A549 (cell line): ENCODE data around the gene ALPG. TPM values are rescaled to one million over a fixed set of nuclear protein-coding genes. Genes with fewer than 3 reads are reported as not detected.

ENCODE experiments used
- ATAC-seq, 2 experiments: fragments of 200-7000 bp in 1 of 2; fragments of >200 bp in 1 of 2; cut with Nextera tagmentation in 1 of 2; cut with Tn5 transposase in 1 of 2; 3 replicates each; pipeline versions ENCODE4 v1.8.0 to v1.9.1; 2018 to 2020; ENCODE audit warnings: mild to moderate bottlenecking in 1 of 2, moderate library complexity in 1 of 2
- CTCF ChIA-PET: fragments of 300-600 bp; sonication (Branson Sonifier 250); formaldehyde crosslinking; extraction: SDS; loops from one replicate; lab custom pipeline; 2021; ENCODE audit warnings: antibody characterized with exemption, inconsistent platforms; lab: Yijun Ruan, JAX
- POLR2A ChIA-PET: fragments of 350-600 bp; formaldehyde crosslinking; extraction: SDS; loops from one replicate; lab custom pipeline; 2021; ENCODE audit warnings: antibody characterized with exemption, inconsistent platforms; lab: Yijun Ruan, JAX
- DNase-seq, 2 experiments: peaks; one replicate each; pipeline versions ENCODE4 v3.0.0 to v3.0.0-alpha.2; 2011 to 2016; ENCODE audit warnings: low read depth in 1 of 2, low spot score in 1 of 2
- FAIRE-seq: peaks from 2 replicates; lab custom pipeline; 2011; peaks lifted over from hg19 to GRCh38; lab: Jason Lieb, UNC
- H3K27ac ChIP-seq, 2 experiments: fragments of >200 bp; sonication (Bioruptor Twin); formaldehyde crosslinking; 3 replicates each; pipeline ENCODE4 v1.5.1; 2016 to 2017
- H3K4me1 ChIP-seq: fragments of >200 bp; sonication (Bioruptor Twin); formaldehyde crosslinking; 3 replicates; pipeline ENCODE4 v1.6.1; 2016
- H3K4me2 ChIP-seq: fragments of >200 bp; sonication (Bioruptor Twin); formaldehyde crosslinking; 3 replicates; pipeline ENCODE4 v1.6.1; 2016
- H3K4me3 ChIP-seq: fragments of >200 bp; sonication (Bioruptor Twin); formaldehyde crosslinking; 3 replicates; pipeline ENCODE4 v1.5.1; 2016
- H3K9me3 ChIP-seq: fragments of >200 bp; sonication (Bioruptor Twin); formaldehyde crosslinking; 3 replicates; pipeline ENCODE4 v1.6.1; 2016
- ELK1 ChIP-seq: fragments of 150-350 bp; IDR thresholded peaks from 2 replicates; pipeline ENCODE4 v1.6.1; 2014; ENCODE audit warnings: low read depth, mild to moderate bottlenecking, low read length
- EP300 ChIP-seq, 2 experiments: fragments of >200 bp; sonication (Bioruptor Twin); formaldehyde crosslinking; IDR thresholded peaks; 2 replicates in 1 of 2; 3 replicates in 1 of 2; pipeline ENCODE4 v1.6.1; 2016 to 2017
- ESRRA ChIP-seq: fragments of 150-350 bp; IDR thresholded peaks from 2 replicates; pipeline ENCODE4 v1.6.1; 2014; ENCODE audit warnings: mild to moderate bottlenecking, low read length, borderline replicate concordance
- FOSB ChIP-seq: fragments of 250-450 bp; sonication (Bioruptor Pico); IDR thresholded peaks from 2 replicates; pipeline ENCODE4 v1.5.0; 2020; ENCODE audit warnings: mild to moderate bottlenecking, moderate library complexity
- FOSL2 ChIP-seq, 2 experiments: fragments of 450-650 bp in 1 of 2; fragments of >200 bp in 1 of 2; sonication (Bioruptor Twin) in 1 of 2; formaldehyde crosslinking; IDR thresholded peaks; 2 replicates each; pipeline versions ENCODE4 v1.5.0 to v1.6.1; 2016 to 2020; ENCODE audit warnings: mild to moderate bottlenecking in 1 of 2, moderate library complexity in 1 of 2
- FOXS1 ChIP-seq: fragments of 250-450 bp; sonication (Bioruptor Pico); IDR thresholded peaks from 2 replicates; pipeline ENCODE4 v1.5.0; 2020; ENCODE audit warnings: mild to moderate bottlenecking, moderate library complexity
- HDAC2 ChIP-seq: fragments of 200-600 bp; sonication (generic); IDR thresholded peaks from 2 replicates; pipeline ENCODE4 v1.6.1; 2016
- HES2 ChIP-seq: fragments of >200 bp; sonication (Bioruptor Twin); formaldehyde crosslinking; IDR thresholded peaks from 2 replicates; pipeline ENCODE4 v1.6.1; 2016
- HEYL ChIP-seq: fragments of 250-450 bp; sonication (Bioruptor Pico); IDR thresholded peaks from 2 replicates; pipeline ENCODE4 v1.8.0; 2021; ENCODE audit warnings: mild to moderate bottlenecking, moderate library complexity
- HOXA7 ChIP-seq: fragments of 250-450 bp; sonication (Bioruptor Pico); IDR thresholded peaks from 2 replicates; pipeline ENCODE4 v1.5.0; 2020; ENCODE audit warnings: mild to moderate bottlenecking, moderate library complexity
- HOXB5 ChIP-seq: fragments of 250-450 bp; sonication (Bioruptor Pico); IDR thresholded peaks from 2 replicates; pipeline ENCODE4 v1.5.0; 2020; ENCODE audit warnings: mild to moderate bottlenecking, moderate library complexity
- JUN ChIP-seq, 2 experiments: fragments of >200 bp; sonication (Bioruptor Twin); formaldehyde crosslinking; IDR thresholded peaks; 2 replicates in 1 of 2; 3 replicates in 1 of 2; pipeline ENCODE4 v1.6.1; 2016 to 2017
- JUNB ChIP-seq: fragments of >200 bp; sonication (Bioruptor Twin); formaldehyde crosslinking; IDR thresholded peaks from 2 replicates; pipeline ENCODE4 v1.6.1; 2016
- KDM1A ChIP-seq: fragments of 200-600 bp; sonication (generic); IDR thresholded peaks from 2 replicates; pipeline ENCODE4 v1.6.1; 2016; ENCODE audit warnings: low read depth, mild to moderate bottlenecking
- NFE2L2 ChIP-seq: fragments of 150-350 bp; conservative IDR thresholded peaks from 2 replicates; pipeline ENCODE4 v1.6.1; 2014; ENCODE audit warnings: low read length
- PBX3 ChIP-seq: IDR thresholded peaks from 2 replicates; pipeline ENCODE4 v1.6.1; 2012
- POLR2A ChIP-seq: IDR thresholded peaks from 2 replicates; pipeline ENCODE4 v1.6.1; 2012; ENCODE audit warnings: mild to moderate bottlenecking, low read length
- POLR2AphosphoS2 ChIP-seq: conservative IDR thresholded peaks from 2 replicates; pipeline ENCODE4 v1.6.1; 2012; ENCODE audit warnings: low read length, improper control_type of control experiment, inconsistent platforms
- RAD21 ChIP-seq, 2 experiments: fragments of >200 bp in 1 of 2; sonication (Bioruptor Twin) in 1 of 2; formaldehyde crosslinking in 1 of 2; IDR thresholded peaks in 1 of 2; conservative IDR thresholded peaks in 1 of 2; 2 replicates in 1 of 2; 3 replicates in 1 of 2; pipeline ENCODE4 v1.6.1; 2012 to 2018; ENCODE audit warnings: inconsistent platforms in 1 of 2
- RARB ChIP-seq: fragments of 250-450 bp; sonication (Bioruptor Pico); IDR thresholded peaks from 2 replicates; pipeline ENCODE4 v1.8.0; 2021; ENCODE audit warnings: mild to moderate bottlenecking, moderate library complexity
- RNF2 ChIP-seq: fragments of 200-600 bp; sonication (generic); IDR thresholded peaks from 2 replicates; pipeline ENCODE4 v1.6.1; 2016; ENCODE audit warnings: low read depth, mild to moderate bottlenecking, antibody characterized with exemption, moderate library complexity, borderline replicate concordance
- ZFP36 ChIP-seq: fragments of 450-650 bp; IDR thresholded peaks from 2 replicates; pipeline ENCODE4 v1.6.1; 2014; ENCODE audit warnings: borderline replicate concordance; ENCODE audit not compliant: partially characterized antibody
- WGBS: methylation state at CpG from one replicate; pipeline ENCODE4 v1.1.6; 2017; ENCODE audit errors: missing lambda C conversion rate; 5-methylcytosine and 5-hydroxymethylcytosine counted together
- polyA plus RNA-seq, 4 experiments: library from polyadenylated mRNA; depleted of rRNA in 3 of 4; stranded (reverse); fragments of >200 nt; fragmentation: RNase III in 1 of 4; extraction: RNeasy Plus Mini Kit Qiagen cat#74134 plus additional on column Dnase treatment in 1 of 4; gene quantifications; 2 replicates in 3 of 4; 3 replicates in 1 of 4; pipeline ENCODE4 v1.2.3, GENCODE V29; 2011 to 2017
- TF ChIP-seq, protein P1 (sequence below): fragments of 250-450 bp; sonication (Bioruptor Pico); IDR thresholded peaks from 2 replicates; pipeline ENCODE4 v1.5.0; 2021; ENCODE audit warnings: mild to moderate bottlenecking, moderate library complexity, borderline replicate concordance
- TF ChIP-seq, protein P2 (sequence below): IDR thresholded peaks from 2 replicates; pipeline ENCODE4 v1.6.1; 2012; ENCODE audit warnings: low read depth, borderline replicate concordance

The ALPG gene
- polyA plus RNA-seq, 2 of the 4 experiments (the other 2 are of a cell fraction) = 0.04 to 0.18 TPM

- no peak overlapping the region for H3K27ac ChIP-seq
Measured at GRCh38 chr2:232417489-232417888, 10.8 kb downstream of the ALPG start.

DNA sequence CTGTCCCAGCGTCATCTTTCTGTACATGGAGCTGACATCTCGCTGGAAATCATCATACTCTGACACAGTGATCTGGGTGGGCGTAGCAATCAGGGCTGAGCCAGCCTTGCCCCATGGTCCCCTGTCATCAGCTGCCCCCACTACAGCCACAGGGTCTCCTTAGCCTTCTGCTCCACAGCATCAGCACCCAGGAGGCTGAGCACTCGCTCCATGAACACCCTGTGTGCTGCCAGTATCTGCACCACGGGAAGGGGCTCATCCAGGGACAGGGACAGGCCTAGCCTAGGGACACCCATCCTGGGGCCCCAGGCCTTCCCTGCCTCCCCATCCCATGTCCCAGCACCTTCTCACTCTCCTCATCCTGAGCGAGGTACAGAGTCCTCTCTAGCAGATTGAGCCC, 11.4 kb downstream of the ALPG start:
- FAIRE-seq = no peak
- POLR2A ChIA-PET = no interaction called here
- CTCF ChIA-PET = no interaction called here

More at GRCh38 chr2:232417489-232417888, 10.8 kb downstream of the ALPG start:
- ChIA-PET CTCF (interaction anchor here (1.2 to 1.8 kb wide), 2 partner anchors 23 to 27 kb away, joined by 5 to 7 read pairs; no protein-coding TSS in a partner anchor), POLR2A (no interaction called here)
- 94% methylated on average over 4 of the region's 5 CpGs for WGBS
- H3K4me2 ChIP-seq = no peak overlapping the region
- no peak overlapping the region for H3K4me3 ChIP-seq
- H3K9me3 ChIP-seq = peaks cover 3% of the 10 kb centered on the region; the same call in 1 of the 3 replicates
- ATAC-seq = no peak
- no peaks in the 10 kb centered on the region for H3K4me1 ChIP-seq
- FAIRE-seq = no peak
- no peak for TF ChIP-seq FOSB
- TF ChIP-seq HES2 = no peak
- TF ChIP-seq ESRRA = no peak
- TF ChIP-seq JUNB = no peak
- TF ChIP-seq, all 56 proteins: peak for 0
- DNase-seq = no peak

DNA sequence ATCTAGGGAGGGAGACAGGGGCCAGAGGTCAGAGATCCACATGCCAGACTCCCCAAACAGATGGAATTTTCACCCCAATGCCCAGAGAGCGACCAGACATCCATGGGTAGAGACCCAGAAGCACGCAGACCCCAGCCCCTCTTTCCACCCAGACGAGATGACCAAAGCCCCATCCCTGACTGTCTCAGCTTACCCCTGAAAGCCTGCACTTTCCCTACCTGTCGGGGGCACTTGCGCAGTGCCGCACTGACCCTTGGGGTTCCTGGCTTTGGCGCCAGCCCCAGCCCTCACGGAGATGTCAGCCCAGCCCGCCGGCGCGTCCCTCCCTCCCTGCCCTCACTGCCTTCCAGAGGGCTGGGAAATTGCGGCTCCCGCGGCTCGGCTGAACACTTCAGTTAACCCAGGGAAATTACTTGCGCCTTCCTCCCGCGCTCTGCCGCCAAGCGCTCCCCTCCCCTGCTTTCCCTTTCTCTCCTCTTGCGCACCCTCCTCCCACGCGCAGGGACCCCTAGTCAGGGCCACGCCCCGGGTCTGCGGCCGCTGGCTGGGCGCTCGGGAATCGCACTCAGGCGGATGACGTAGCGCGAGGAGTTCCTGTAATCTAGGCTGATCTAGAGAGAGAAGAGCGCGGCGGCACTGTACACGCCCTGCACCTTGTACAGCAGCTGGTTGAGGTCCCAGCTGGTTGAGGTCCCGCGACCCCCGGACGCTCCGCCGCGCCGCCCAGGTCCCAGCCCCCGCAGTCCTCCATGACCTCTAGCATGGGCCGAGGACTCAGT, 12.0 kb downstream of the ALPG start:
- POLR2A ChIA-PET = no interaction called here
- ATAC-seq = peak; percentile 26 to 65; a peak in 3 of 6 replicates
- H3K4me2 ChIP-seq = peak overlapping the region; percentile 64

More for the DNA sequence above, 11.4 kb downstream of the ALPG start:
- ATAC-seq (peak in 1 of 2 experiments; percentile 3; a peak in 1 of 6 replicates), DNase-seq (no peak)
- TF ChIP-seq HEYL (CRISPR knock-in tag) = no peak
- no peak for TF ChIP-seq HOXB5 (CRISPR knock-in tag)
- no peak for TF ChIP-seq RARB (CRISPR knock-in tag)
- TF ChIP-seq HOXA7 (CRISPR knock-in tag) = no peak
- TF ChIP-seq RNF2 = no peak
- no peak for TF ChIP-seq ZFP36
- TF ChIP-seq JUN (IDR thresholded peaks at IDR 0.05) = no peak
- TF ChIP-seq HDAC2 = no peak
- no peak for TF ChIP-seq RAD21 (conservative IDR thresholded peaks at IDR 0.05 in 1 of 2, IDR thresholded peaks at IDR 0.05 in 1 of 2)
- TF ChIP-seq KDM1A = no peak
- TF ChIP-seq POLR2A = no peak
- TF ChIP-seq, protein P1, sequence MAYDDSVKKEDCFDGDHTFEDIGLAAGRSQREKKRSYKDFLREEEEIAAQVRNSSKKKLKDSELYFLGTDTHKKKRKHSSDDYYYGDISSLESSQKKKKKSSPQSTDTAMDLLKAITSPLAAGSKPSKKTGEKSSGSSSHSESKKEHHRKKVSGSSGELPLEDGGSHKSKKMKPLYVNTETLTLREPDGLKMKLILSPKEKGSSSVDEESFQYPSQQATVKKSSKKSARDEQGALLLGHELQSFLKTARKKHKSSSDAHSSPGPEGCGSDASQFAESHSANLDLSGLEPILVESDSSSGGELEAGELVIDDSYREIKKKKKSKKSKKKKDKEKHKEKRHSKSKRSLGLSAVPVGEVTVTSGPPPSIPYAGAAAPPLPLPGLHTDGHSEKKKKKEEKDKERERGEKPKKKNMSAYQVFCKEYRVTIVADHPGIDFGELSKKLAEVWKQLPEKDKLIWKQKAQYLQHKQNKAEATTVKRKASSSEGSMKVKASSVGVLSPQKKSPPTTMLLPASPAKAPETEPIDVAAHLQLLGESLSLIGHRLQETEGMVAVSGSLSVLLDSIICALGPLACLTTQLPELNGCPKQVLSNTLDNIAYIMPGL (CRISPR knock-in tag) = no peak
- TF ChIP-seq NFE2L2 = no peak
- TF ChIP-seq EP300 (IDR thresholded peaks at IDR 0.05) = no peak
- no peak for TF ChIP-seq FOSL2 (IDR thresholded peaks at IDR 0.05)
- no peak for TF ChIP-seq FOSL2 (CRISPR knock-in tag; IDR thresholded peaks at IDR 0.05)
- TF ChIP-seq, protein P2, sequence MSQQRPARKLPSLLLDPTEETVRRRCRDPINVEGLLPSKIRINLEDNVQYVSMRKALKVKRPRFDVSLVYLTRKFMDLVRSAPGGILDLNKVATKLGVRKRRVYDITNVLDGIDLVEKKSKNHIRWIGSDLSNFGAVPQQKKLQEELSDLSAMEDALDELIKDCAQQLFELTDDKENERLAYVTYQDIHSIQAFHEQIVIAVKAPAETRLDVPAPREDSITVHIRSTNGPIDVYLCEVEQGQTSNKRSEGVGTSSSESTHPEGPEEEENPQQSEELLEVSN = no peak
- no peak for TF ChIP-seq POLR2AphosphoS2
- TF ChIP-seq ELK1 = no peak
- no peak for TF ChIP-seq FOXS1 (CRISPR knock-in tag)
- 75% methylated on average over 5 of the region's 6 CpGs for WGBS
- H3K4me3 ChIP-seq = no peak overlapping the region
- no peak overlapping the region for H3K4me2 ChIP-seq
- H3K4me1 ChIP-seq = no peaks in the 10 kb centered on the region
- H3K9me3 ChIP-seq = peaks cover 3% of the 10 kb centered on the region; the same call in 1 of the 3 replicates
- no peak overlapping the region for H3K27ac ChIP-seq

More for the DNA sequence above, 12.0 kb downstream of the ALPG start:
- WGBS = 32% methylated on average over 23 of the region's 49 CpGs
- TF ChIP-seq PBX3 = no peak
- TF ChIP-seq POLR2AphosphoS2 = no peak
- TF ChIP-seq, all 56 proteins: peak for 0
- H3K27ac ChIP-seq = peak overlapping the region in 1 of 2 experiments; percentile 26; a peak in 1 of 6 replicates
- CTCF ChIA-PET = interaction anchor here (0.6 to 1.1 kb wide), 5 partner anchors 28 to 493 kb away, joined by 3 to 4 read pairs (median 3); no protein-coding TSS in a partner anchor
- peaks cover 3% of the 10 kb centered on the region; the same call in 1 of the 3 replicates for H3K9me3 ChIP-seq
- no peaks in the 10 kb centered on the region for H3K4me1 ChIP-seq
- DNase-seq = no peak
- H3K4me3 ChIP-seq = peak overlapping the region; percentile 32
- no peak for FAIRE-seq
